GM21737 (cell line): ENCODE data around the gene TTK.
"Not testable (repeated sequence)": the region's sequence is repeated elsewhere in the genome, so short reads cannot be mapped to it uniquely, and the experiment has no call there.

Experiments used
- ATAC-seq: cut with Tn5 transposase; IDR thresholded peaks from one replicate; pipeline ENCODE4 v1.9.1; 2021; ENCODE audit warnings: mild to moderate bottlenecking, moderate library complexity; ENCODE audit not compliant: unreplicated experiment

Gene TTK

GRCh38 chr6:80021131-80021530 lies 16.7 kb downstream of the TTK start:
- ATAC-seq = no peak

- ATAC-seq = no peak
These were observed 17.1 kb downstream of the TTK start for GRCh38 chr6:80021591-80021990.

- no peak for ATAC-seq
These were observed 18.4 kb downstream of the TTK start for GRCh38 chr6:80022803-80023202.

- no peak for ATAC-seq
These were observed 24.1 kb downstream of the TTK start for GRCh38 chr6:80028589-80028988.

- ATAC-seq = peak; percentile 76
These were observed 25.0 kb downstream of the TTK start for GRCh38 chr6:80029470-80029869.

- ATAC-seq = not testable (repeated sequence)
These were observed 43.8 kb downstream of the TTK start for GRCh38 chr6:80048220-80048619.

- no peak for ATAC-seq
These were observed 56.3 kb downstream of the TTK start for GRCh38 chr6:80060774-80061173.

GRCh38 chr6:80068146-80068545 lies 63.7 kb downstream of the TTK start:
- not testable (repeated sequence) for ATAC-seq

GRCh38 chr6:80070431-80070830 lies 66.0 kb downstream of the TTK start:
- ATAC-seq = not testable (repeated sequence)

GRCh38 chr6:80077067-80077466 lies 72.6 kb downstream of the TTK start:
- no peak for ATAC-seq

GRCh38 chr6:80088637-80089036 lies 84.2 kb downstream of the TTK start:
- ATAC-seq = no peak

- ATAC-seq = no peak
These were observed 87.1 kb downstream of the TTK start for GRCh38 chr6:80091506-80091905.
